ENCODE measurements around the gene ADAMTS9. TPM values are rescaled to one million over a fixed set of nuclear protein-coding genes. Genes with fewer than 3 reads are reported as not detected.

The ADAMTS9 gene
- total RNA-seq, 3 donors from 2014 or later = 19.4 to 240 (median 50.6) TPM

- Histone ChIP-seq H3K36me3 (no peaks in the 10 kb centered on the region), H3K27me3 (no peaks in the 10 kb centered on the region), H3K9me3 (no peaks in the 10 kb centered on the region), H3K27ac (peak overlapping the region in 1 of 2 donors; percentile 14), H3K4me3 (no peak overlapping the region), H3K4me1 (no peaks in the 10 kb centered on the region)
- intact Hi-C loops (cut with DNase I; ENCODE audit: low total_unique reads) = no loop called here
- no peak for DNase-seq (ENCODE audit: low spot score in 2 of 2)
- TF ChIP-seq CTCF (IDR thresholded peaks at IDR 0.05) (no peak), POLR2AphosphoS5 (IDR thresholded peaks at IDR 0.05) (no peak), POLR2A (IDR thresholded peaks at IDR 0.05) (no peak)
Observed at GRCh38 chr3:64693031-64693430, 5.2 kb upstream of the ADAMTS9 start.

- Histone ChIP-seq H3K4me1 (no peaks in the 10 kb centered on the region), H3K27me3 (no peaks in the 10 kb centered on the region)
- DNase-seq (ENCODE audit: low spot score in 2 of 2) = no peak
Observed at GRCh38 chr3:64691051-64691450, 3.3 kb upstream of the ADAMTS9 start.

GRCh38 chr3:64687086-64687780, 567 bp downstream of the ADAMTS9 start:
- no peak for DNase-seq (ENCODE audit: low spot score in 2 of 2)
- intact Hi-C loops (cut with DNase I; ENCODE audit: low total_unique reads) = no loop called here
- H3K4me3 ChIP-seq = peak overlapping the region; percentile 60 to 81 (median 75)
- H3K9me3 ChIP-seq = no peaks in the 10 kb centered on the region
- peak overlapping the region; percentile 96 for H3K27ac ChIP-seq
- H3K4me1 ChIP-seq = no peaks in the 10 kb centered on the region
- no peak for TF ChIP-seq POLR2A (IDR thresholded peaks at IDR 0.05)
- TF ChIP-seq CTCF (IDR thresholded peaks at IDR 0.05) = no peak
- no peak for TF ChIP-seq POLR2AphosphoS5 (IDR thresholded peaks at IDR 0.05)
- H3K36me3 ChIP-seq = no peaks in the 10 kb centered on the region
- no peaks in the 10 kb centered on the region for H3K27me3 ChIP-seq

More at GRCh38 chr3:64691051-64691450, 3.3 kb upstream of the ADAMTS9 start:
- peak in 1 of 3 donors; percentile 30 for TF ChIP-seq POLR2AphosphoS5 (IDR thresholded peaks at IDR 0.05)
- TF ChIP-seq CTCF (IDR thresholded peaks at IDR 0.05) = no peak
- Histone ChIP-seq H3K4me3 (no peak overlapping the region), H3K36me3 (no peaks in the 10 kb centered on the region), H3K9me3 (no peaks in the 10 kb centered on the region), H3K27ac (peak overlapping the region in 1 of 2 donors; percentile 45)
- intact Hi-C loops (cut with DNase I; ENCODE audit: low total_unique reads) = no loop called here

- TF ChIP-seq CTCF (IDR thresholded peaks at IDR 0.05) (no peak), POLR2AphosphoS5 (IDR thresholded peaks at IDR 0.05) (peak in 1 of 3 donors; percentile 3)
- intact Hi-C loops (cut with DNase I; ENCODE audit: low total_unique reads) = no loop called here
- Histone ChIP-seq H3K4me1 (no peaks in the 10 kb centered on the region), H3K36me3 (no peaks in the 10 kb centered on the region), H3K4me3 (peak overlapping the region; percentile 60 to 81 (median 75)), H3K9me3 (no peaks in the 10 kb centered on the region), H3K27me3 (no peaks in the 10 kb centered on the region), H3K27ac (peak overlapping the region; percentile 96)
- no peak for DNase-seq (ENCODE audit: low spot score in 2 of 2)
Observed at GRCh38 chr3:64686446-64686908, 1.3 kb downstream of the ADAMTS9 start.

GRCh38 chr3:64685800-64686445, 1.9 kb downstream of the ADAMTS9 start:
- H3K36me3 ChIP-seq = no peaks in the 10 kb centered on the region
- peak overlapping the region; percentile 96 for H3K27ac ChIP-seq
- H3K27me3 ChIP-seq = no peaks in the 10 kb centered on the region
- no peaks in the 10 kb centered on the region for H3K9me3 ChIP-seq
- no peaks in the 10 kb centered on the region for H3K4me1 ChIP-seq
- peak; percentile 66 to 88 (median 72) for TF ChIP-seq POLR2AphosphoS5 (IDR thresholded peaks at IDR 0.05)
- peak; percentile 49 for TF ChIP-seq POLR2A (IDR thresholded peaks at IDR 0.05)
- peak in 2 of 3 donors; percentile 10 to 19 for TF ChIP-seq CTCF (IDR thresholded peaks at IDR 0.05)
- peak; percentile 78 to 91 for DNase-seq (ENCODE audit: low spot score in 2 of 2)
- H3K4me3 ChIP-seq = peak overlapping the region; percentile 60 to 81 (median 75)
- intact Hi-C loops (cut with DNase I; ENCODE audit: low total_unique reads) = no loop called here
